GM18873 (cell line): ENCODE data around the gene PLS1.
A peak's percentile ranks its signal among the peaks of the same experiment; 100 is the strongest.
"Not testable (repeated sequence)": the region's sequence is repeated elsewhere in the genome, so short reads cannot be mapped to it uniquely, and the experiment has no call there.

Experiments used
- ATAC-seq: cut with Tn5 transposase; IDR thresholded peaks from one replicate; pipeline ENCODE4 v1.9.1; 2021; ENCODE audit warnings: mild to moderate bottlenecking, moderate library complexity, moderate number of reproducible peaks; ENCODE audit not compliant: unreplicated experiment, low FRiP score

PLS1 gene

GRCh38 chr3:142595951-142596725 lies at the start of gene PLS1:
TSS of gene PLS1 (plus strand) at chr3:142596393. CDS start at chr3:142664238, 67,845 bp downstream.
- peak; percentile 76 for ATAC-seq

- no peak for ATAC-seq
These were observed 46.2 kb upstream of the PLS1 start for GRCh38 chr3:142549986-142550385.

- ATAC-seq, result not testable (repeated sequence)
These were observed 43.6 kb upstream of the PLS1 start for GRCh38 chr3:142552579-142552978.

GRCh38 chr3:142553741-142554140 lies 42.5 kb upstream of the PLS1 start:
- ATAC-seq, result no peak

GRCh38 chr3:142560118-142560517 lies 36.1 kb upstream of the PLS1 start:
- ATAC-seq, result no peak

- ATAC-seq, result no peak
These were observed 32.6 kb upstream of the PLS1 start for GRCh38 chr3:142563496-142563997.

- no peak for ATAC-seq
These were observed 30.1 kb upstream of the PLS1 start for GRCh38 chr3:142566096-142566495.

GRCh38 chr3:142568393-142569017 lies 27.7 kb upstream of the PLS1 start:
- no peak for ATAC-seq

- ATAC-seq, result not testable (repeated sequence)
These were observed 26.8 kb upstream of the PLS1 start for GRCh38 chr3:142569422-142569821.

- not testable (repeated sequence) for ATAC-seq
These were observed 22.0 kb upstream of the PLS1 start for GRCh38 chr3:142574223-142574622.

- no peak for ATAC-seq
These were observed 21.5 kb upstream of the PLS1 start for GRCh38 chr3:142574665-142575064.

GRCh38 chr3:142576792-142577191 lies 19.4 kb upstream of the PLS1 start:
- ATAC-seq, result no peak

- no peak for ATAC-seq
These were observed 18.4 kb upstream of the PLS1 start for GRCh38 chr3:142577696-142578328.

- ATAC-seq, result peak; percentile 89
These were observed 17.6 kb upstream of the PLS1 start, which contains the start of gene ATR for GRCh38 chr3:142578329-142579223. TSS of gene ATR (minus strand) at chr3:142578733. CDS start at chr3:142578704, 29 bp downstream.

- ATAC-seq, result no peak
These were observed 16.2 kb upstream of the PLS1 start for GRCh38 chr3:142580061-142580423.

- not testable (repeated sequence) for ATAC-seq
These were observed 15.1 kb upstream of the PLS1 start for GRCh38 chr3:142581070-142581469.

- ATAC-seq, result peak; percentile 76
These were observed 9.3 kb upstream of the PLS1 start for GRCh38 chr3:142586803-142587406.

GRCh38 chr3:142588703-142589102 lies 7.5 kb upstream of the PLS1 start:
- no peak for ATAC-seq

GRCh38 chr3:142592268-142592667 lies 3.9 kb upstream of the PLS1 start:
- ATAC-seq, result not testable (repeated sequence)

- no peak for ATAC-seq
These were observed 1.1 kb upstream of the PLS1 start for GRCh38 chr3:142595141-142595540.
